GM19043 (cell line): ENCODE data around the gene AHCYL2.
"Not testable (repeated sequence)": the region's sequence is repeated elsewhere in the genome, so short reads cannot be mapped to it uniquely, and the experiment has no call there.

Source experiments
- ATAC-seq: cut with Tn5 transposase; IDR thresholded peaks from one replicate; pipeline ENCODE4 v1.9.1; 2021; ENCODE audit warnings: low read depth; ENCODE audit not compliant: unreplicated experiment

Gene AHCYL2

GRCh38 chr7:129343099-129343700 is 118.4 kb downstream of the AHCYL2 start:
- no peak for ATAC-seq

DNA sequence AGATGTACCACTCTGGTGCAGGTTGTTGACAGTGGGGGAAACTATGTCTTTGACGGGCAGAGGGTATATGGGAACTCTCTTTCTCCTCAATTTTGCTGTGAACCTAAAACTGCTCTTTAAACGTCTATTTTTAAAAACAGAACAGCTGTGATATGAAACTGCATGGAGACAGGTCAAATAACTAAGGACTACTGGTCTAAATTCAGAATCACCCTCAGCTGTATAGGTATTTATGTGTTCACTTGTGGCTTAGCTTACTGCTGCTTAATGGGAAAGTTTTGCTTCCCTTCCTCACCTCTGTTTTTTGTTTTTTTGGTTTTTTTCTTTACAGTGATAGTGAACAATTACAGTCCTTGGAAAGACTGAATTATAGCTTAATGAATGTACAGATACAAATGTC is 122.5 kb downstream of the AHCYL2 start:
- no peak for ATAC-seq

GRCh38 chr7:129348023-129348740 is 123.4 kb downstream of the AHCYL2 start:
- ATAC-seq: no peak

DNA sequence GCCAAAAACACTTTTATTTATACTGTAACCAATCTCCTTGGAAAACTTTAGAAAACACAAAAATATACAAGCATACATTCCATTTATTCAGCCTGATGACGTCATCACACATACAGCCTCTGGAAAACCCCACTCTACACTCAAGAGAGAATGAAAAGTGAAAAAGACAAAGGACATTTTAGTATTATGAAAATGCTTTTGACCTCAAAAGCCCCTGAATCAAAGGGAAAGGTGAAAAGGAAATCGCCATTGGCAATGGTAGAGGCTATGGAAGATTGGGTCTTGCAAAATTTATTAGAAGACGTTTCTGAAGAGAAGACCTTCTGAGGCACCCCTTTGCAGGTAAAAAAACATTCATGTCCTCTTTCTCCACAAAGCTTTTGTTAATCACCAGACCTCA is 126.5 kb downstream of the AHCYL2 start:
- no peak for ATAC-seq

DNA sequence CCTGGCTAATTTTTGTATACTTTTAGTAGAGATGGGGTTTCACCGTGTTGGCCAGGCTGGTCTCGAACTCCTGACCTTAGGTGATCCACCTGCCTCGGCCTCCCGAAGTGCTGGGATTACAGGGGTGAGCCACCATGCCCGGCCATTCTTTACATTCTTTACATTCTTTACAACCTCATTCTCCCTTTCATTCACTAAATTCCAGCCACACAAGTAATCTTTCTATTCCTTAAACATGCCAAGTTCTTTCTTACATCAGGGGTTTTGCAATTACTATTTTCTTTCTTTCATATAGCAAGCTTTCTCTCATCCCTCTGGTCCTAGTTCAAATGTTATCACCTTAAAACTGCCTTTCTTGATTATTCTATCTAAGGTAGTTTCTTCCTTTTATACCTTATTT is 128.3 kb downstream of the AHCYL2 start:
- ATAC-seq: not testable (repeated sequence)

DNA sequence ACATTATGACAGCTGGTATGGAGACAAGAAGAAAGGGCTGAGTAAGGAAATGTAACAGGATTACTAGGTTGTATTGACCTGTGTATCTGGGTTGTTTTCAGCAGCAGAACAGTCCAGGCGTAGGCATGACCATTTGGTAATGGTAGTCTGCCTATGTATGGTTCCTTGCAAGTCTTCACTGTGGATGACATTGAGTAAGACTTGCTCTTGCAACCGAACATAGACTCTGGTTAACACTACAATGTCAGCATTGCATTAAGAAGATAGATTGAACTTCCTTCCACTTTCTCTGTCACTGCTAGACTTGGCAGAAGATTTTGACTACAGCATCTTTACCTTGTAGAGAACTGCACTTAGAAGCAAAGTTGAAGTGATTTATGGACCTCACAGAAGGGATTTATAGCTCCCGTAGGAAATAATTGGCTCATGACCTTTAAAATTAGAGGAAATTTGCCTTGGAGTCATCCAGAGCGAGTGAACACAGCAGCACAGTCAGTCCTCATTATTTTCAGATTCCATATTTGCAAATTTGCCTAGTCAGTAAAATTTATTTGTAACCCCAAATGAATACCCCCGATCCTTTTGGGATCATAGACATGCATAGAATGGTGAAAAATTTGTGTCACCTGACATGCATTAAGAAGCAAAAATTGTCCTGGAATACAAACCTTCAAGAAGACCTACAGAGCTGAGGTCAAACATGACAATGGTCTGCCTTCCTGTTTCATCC is 129.8 kb downstream of the AHCYL2 start:
- no peak for ATAC-seq

- no peak for ATAC-seq
Observed at GRCh38 chr7:129356176-129356575, 131.3 kb downstream of the AHCYL2 start.

GRCh38 chr7:129359176-129359575 is 134.3 kb downstream of the AHCYL2 start:
- no peak for ATAC-seq

GRCh38 chr7:129359638-129360037 is 134.8 kb downstream of the AHCYL2 start:
- no peak for ATAC-seq

DNA sequence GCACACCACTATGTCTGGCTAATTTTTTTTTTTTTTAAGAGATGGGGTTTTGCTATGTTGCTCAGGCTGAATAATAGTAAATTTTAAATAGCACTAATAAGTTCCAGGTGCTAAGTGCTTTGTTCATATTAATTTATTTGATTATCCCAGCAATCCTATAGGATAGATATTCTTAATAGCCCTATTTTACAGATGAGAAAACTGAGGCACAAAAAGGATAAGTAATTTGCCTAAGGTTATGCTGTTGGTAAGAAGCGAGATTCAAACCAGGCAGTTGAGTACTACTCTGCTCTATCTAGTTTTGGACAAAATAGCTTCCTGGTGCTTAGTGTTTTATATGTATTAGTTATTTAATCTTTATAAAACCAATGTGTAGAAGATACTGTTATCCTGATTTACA is 136.9 kb downstream of the AHCYL2 start:
- no peak for ATAC-seq

- no peak for ATAC-seq
Observed at GRCh38 chr7:129362496-129362895, 137.7 kb downstream of the AHCYL2 start.

DNA sequence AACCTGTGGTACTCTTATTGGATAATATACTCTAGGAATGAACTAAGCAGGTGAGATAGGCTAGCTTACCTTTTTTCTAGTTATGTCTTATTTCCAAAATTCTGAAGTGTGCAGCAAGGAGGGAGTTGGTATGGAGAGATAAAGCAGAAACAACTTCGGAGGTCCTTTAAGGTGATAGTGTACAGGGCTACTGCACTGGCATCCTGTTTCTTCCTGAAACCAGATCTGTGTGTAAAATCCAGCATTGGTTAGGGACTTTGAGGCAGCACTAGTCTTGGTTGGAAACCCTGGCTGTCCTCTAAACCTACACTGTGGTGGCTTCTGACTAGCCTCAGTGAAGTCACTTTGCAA is 142.5 kb downstream of the AHCYL2 start:
- ATAC-seq: no peak

DNA sequence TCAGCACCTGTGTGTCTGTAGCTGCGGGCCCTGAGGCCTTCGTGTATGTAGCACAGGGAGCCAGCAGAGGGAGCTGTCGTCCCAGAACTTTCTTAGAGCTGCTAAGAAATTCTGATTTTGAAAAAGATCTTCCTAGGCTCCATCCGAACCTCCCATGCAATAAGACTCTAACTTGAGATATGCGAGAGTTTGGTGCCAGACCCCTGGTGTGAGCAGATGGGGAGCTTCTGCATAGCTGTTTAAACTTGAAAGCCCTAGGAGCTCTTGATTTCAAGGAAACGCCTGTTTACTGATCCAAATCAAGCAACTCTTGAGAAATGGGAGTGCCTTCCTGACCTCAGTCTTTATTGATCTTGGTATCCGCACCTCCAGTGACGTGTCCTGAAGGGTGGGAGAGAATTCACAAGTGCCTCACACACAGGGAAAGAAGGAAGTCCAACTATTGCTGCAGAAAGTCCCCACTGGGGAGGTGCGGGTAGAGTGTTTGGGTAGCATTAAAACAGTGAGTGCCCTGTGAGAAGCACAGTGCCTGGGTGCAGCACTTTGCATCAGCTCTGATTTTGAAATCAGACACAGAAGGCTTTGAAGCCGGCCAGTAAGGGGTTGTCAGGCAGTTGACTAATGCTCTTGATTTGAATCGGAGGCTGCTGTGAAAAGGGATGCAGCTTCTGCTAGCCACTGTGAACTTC is 143.0 kb downstream of the AHCYL2 start:
- ATAC-seq: peak; percentile 56

DNA sequence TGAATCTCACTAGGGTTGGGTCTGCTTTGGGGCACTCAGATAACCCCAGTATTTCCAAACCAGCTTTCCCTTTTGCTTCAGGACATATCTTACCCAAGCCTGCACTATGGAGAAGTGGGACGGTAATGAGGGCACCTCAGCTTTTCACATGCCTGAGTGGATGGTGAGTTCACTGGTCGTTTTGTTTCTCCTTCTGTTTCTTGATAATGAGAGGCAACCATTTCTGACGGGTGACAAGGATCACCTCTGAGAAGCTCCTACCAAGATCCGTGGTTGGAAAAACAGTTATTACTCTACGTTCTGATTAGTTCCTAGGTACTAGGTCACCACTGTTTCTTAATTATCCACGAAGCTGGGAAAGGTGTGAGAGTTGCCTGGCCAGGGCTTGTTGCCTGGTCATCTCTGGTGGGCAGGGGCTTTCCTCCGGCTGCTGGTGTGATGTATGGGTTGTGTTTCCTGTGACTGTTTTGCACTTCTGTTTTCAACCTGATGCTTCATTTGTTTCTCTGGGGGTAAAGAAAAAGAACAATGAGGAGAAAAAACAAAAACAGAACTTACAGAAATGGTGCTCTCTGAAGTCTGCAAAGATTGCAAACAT is 143.7 kb downstream of the AHCYL2 start:
- peak; percentile 41 for ATAC-seq

- not testable (repeated sequence) for ATAC-seq
Observed at GRCh38 chr7:129369447-129369846, 144.6 kb downstream of the AHCYL2 start.

GRCh38 chr7:129370812-129371211 is 146.0 kb downstream of the AHCYL2 start:
- ATAC-seq: no peak

DNA sequence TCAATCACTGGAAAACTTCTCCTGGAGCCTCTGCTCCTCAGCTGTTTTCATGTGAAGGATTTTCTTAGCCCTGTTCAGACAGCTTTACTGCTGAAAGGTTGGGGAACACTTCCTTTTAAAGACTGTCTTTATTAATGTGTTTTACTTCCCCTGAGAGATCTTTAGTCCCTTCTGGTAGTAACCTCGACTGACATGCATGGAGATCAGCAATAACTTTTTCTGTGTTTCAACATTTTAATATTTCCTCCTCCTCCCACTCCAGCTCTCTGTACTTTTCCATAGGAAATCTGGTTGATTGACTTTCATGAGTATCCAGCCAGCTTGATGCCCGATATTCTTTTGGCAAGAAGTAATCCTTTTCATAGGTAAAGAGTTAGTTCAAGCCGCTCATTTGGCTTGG is 146.7 kb downstream of the AHCYL2 start:
- no peak for ATAC-seq

DNA sequence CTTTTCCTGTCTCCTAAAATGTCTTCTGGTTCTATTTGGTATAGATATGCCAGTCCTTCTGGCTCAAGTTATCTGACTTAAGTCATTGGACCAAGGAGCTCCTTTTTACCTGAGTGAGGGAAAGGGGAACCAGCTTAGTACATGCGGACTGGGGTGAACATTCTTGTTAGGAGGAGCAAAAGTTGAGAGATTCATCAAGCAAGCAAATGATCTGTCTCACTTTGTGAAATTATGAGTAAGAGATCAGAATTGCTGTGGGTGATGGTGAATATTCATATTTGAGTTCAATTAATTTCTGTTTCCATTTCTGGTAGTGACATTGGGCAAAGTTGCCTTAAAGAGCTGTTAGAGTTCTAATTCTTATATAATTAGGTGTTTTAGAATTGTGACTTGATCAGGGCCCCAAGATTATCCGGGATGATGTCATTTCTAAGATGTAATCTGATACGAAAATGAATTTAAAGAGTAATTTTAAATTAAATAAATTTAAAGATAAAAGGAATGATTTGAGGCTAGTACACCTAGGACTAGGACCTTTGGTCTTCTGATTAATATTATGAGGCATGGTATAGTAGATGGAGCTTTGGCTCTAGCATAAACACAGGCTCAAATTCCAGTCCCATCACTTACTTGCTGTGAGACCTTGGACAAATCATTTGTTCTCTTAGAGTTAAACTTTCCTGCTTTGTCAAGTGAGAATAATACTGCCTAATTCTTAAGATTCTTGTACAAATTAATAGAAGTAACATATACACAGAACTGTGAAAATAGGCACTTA is 149.0 kb downstream of the AHCYL2 start:
- no peak for ATAC-seq

DNA sequence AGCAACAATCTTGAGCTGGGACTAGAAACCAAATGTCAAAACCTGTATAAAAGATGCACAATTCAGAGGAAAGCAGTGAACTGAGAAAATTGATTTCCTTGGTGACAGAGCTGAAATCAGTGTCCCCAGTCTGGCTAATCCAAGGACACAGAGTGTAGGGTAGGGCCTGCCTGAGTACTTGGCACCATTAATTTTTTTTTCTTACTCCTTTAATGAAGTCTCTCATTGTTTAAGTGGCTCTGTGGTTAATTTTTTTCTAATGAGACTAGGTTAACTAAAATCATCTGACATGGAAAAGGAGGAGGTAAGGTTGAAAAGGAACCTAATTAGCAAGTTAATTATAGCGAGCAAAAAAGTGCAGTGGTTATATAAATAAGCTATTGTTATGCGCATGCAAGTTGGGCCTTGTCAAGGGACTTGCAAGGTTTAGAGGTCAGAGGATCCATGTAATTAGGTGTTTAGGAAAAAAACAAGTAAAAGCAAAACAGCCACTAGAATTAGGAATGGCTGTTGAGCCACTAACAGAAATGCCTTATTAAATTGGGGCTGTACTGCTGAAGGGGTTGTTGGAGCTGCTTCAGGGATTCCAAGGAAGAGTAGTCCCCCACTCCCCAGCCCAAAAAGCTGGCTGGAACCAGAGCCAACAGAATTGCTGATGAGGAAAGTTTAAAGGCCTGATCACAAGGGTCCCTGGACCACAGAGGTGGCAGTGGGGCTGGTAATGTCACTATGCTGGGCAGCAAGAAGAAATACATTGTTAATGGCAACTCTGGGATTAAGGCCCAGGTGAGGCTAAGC is 150.5 kb downstream of the AHCYL2 start:
- no peak for ATAC-seq
